ENCODE data around the gene ZNF514. TPM values are rescaled to one million over a fixed set of nuclear protein-coding genes. Genes with fewer than 3 reads are reported as not detected.

Gene ZNF514
- total RNA-seq, 1 experiment from 2014 or later = 21.7 TPM

- intact Hi-C loops (cut with micrococcal nuclease; ENCODE audit: unreplicated experiment) = no loop called here
- no peak overlapping the region for H3K4me3 ChIP-seq
- H4K20me1 ChIP-seq (ENCODE audit: insufficient read depth) = peaks cover 14% of the 10 kb centered on the region
- H3K9me3 ChIP-seq (ENCODE audit: insufficient read depth, low read depth) = no peaks in the 10 kb centered on the region
- H2AFZ ChIP-seq = no peak overlapping the region
- H3K9me2 ChIP-seq (ENCODE audit: insufficient read depth) = no peaks in the 10 kb centered on the region
- H3K4me2 ChIP-seq = no peak overlapping the region
- BruUV-seq (replicated peaks) = no TSS peak
- H3K79me2 ChIP-seq (ENCODE audit: low read depth) = 0 out of 2 replicates have a peak, but pooled peaks cover 10% of the 10 kb centered on the region
- no peaks in the 10 kb centered on the region for H3K27me3 ChIP-seq (ENCODE audit: insufficient read depth, low read depth)
- no peak overlapping the region for H3K27ac ChIP-seq
- H3F3A ChIP-seq (ENCODE audit: insufficient read depth, low read depth) = peaks cover 10% of the 10 kb centered on the region
- no peak for DNase-seq
- no peaks in the 10 kb centered on the region for H3K4me1 ChIP-seq (replicated peaks; ENCODE audit: insufficient read depth)
- TF ChIP-seq EZH2 (IDR thresholded peaks at IDR 0.05; ENCODE audit: low read depth) (no peak), CTCF (conservative IDR thresholded peaks at IDR 0.05) (no peak)
- peaks cover 56% of the 10 kb centered on the region for H3K36me3 ChIP-seq (ENCODE audit: low read depth)
- ChIA-PET CTCF (no interaction called here), POLR2A (ENCODE audit: unreplicated experiment) (no interaction called here)
Measured at GRCh38 chr2:95110395-95110794, 49.3 kb downstream of the ZNF514 start.

DNA sequence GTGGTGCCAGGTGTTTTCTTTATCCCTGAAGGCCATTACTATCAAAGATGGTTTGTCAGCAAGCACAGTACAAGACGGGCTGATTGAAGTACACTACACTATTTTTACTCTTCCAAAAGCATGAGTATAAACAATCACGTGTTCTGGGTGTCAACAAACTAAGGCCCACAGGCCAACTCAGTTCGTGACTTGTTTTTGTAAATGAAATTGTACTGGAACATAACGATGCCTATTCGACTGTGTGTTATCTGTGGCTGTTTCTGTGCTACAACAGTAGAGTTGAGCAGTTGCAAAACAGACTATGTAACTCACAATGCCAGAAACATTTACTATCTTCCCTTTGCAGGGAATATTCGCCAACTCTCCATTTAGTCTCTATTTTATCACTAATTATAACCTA lies 50.4 kb downstream of the ZNF514 start:
- Histone ChIP-seq H3K36me3 (ENCODE audit: low read depth) (peaks cover 48% of the 10 kb centered on the region), H4K20me1 (ENCODE audit: insufficient read depth) (peaks cover 6% of the 10 kb centered on the region), H3K4me1 (replicated peaks; ENCODE audit: insufficient read depth) (no peaks in the 10 kb centered on the region), H3K27me3 (ENCODE audit: insufficient read depth, low read depth) (no peaks in the 10 kb centered on the region), H3K9me3 (ENCODE audit: insufficient read depth, low read depth) (no peaks in the 10 kb centered on the region), H3K4me2 (no peak overlapping the region), H2AFZ (no peak overlapping the region), H3K79me2 (ENCODE audit: low read depth) (0 out of 2 replicates have a peak, but pooled peaks cover 3% of the 10 kb centered on the region), H3K9me2 (ENCODE audit: insufficient read depth) (no peaks in the 10 kb centered on the region), H3K4me3 (no peak overlapping the region), H3F3A (ENCODE audit: insufficient read depth, low read depth) (peaks cover 9% of the 10 kb centered on the region; the same call in 1 of the 2 replicates), H3K27ac (no peak overlapping the region)
- ChIA-PET CTCF (no interaction called here), POLR2A (ENCODE audit: unreplicated experiment) (no interaction called here)
- intact Hi-C loops (cut with micrococcal nuclease; ENCODE audit: unreplicated experiment) = no loop called here
- no TSS peak for BruUV-seq (replicated peaks)
- TF ChIP-seq CTCF (conservative IDR thresholded peaks at IDR 0.05) = no peak
- TF ChIP-seq EZH2 (IDR thresholded peaks at IDR 0.05; ENCODE audit: low read depth) = no peak
- DNase-seq = no peak

DNA sequence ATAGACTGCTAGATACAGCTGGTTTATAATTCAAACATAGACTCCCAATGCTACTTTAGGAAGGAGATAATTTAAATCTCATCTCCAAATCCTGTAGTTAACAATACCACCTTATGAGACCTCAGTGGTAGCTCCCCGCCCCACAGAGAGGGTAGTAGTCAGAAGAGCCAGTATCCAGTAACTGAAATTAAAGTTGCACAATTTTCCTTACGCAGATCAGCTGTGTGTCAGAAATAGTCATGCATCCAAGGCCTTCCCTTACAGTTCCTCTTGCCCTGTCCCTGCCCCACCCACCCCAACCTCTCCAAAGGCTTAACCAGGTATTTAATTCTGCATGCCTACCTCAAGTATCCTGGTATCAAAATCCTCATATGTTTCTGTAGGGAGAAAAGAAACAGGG lies 53.6 kb downstream of the ZNF514 start:
- no peak for DNase-seq

More for the DNA sequence above, 53.6 kb downstream of the ZNF514 start:
- H3K36me3 ChIP-seq (ENCODE audit: low read depth) = peaks cover 62% of the 10 kb centered on the region
- no peaks in the 10 kb centered on the region for H3K9me3 ChIP-seq (ENCODE audit: insufficient read depth, low read depth)
- BruUV-seq (replicated peaks) = no TSS peak
- no peak overlapping the region for H3K4me2 ChIP-seq
- ChIA-PET POLR2A (ENCODE audit: unreplicated experiment) (interaction anchor here (0.7 kb wide), 1 partner anchor 24 kb away, joined by 3 read pairs; no protein-coding TSS in a partner anchor), CTCF (no interaction called here)
- no peaks in the 10 kb centered on the region for H3K4me1 ChIP-seq (replicated peaks; ENCODE audit: insufficient read depth)
- peaks cover 9% of the 10 kb centered on the region; the same call in 1 of the 2 replicates for H3F3A ChIP-seq (ENCODE audit: insufficient read depth, low read depth)
- H3K4me3 ChIP-seq = no peak overlapping the region
- intact Hi-C loops (cut with micrococcal nuclease; ENCODE audit: unreplicated experiment) = no loop called here
- H4K20me1 ChIP-seq (ENCODE audit: insufficient read depth) = peaks cover 4% of the 10 kb centered on the region
- TF ChIP-seq CTCF (conservative IDR thresholded peaks at IDR 0.05) (no peak), EZH2 (IDR thresholded peaks at IDR 0.05; ENCODE audit: low read depth) (no peak)
- H3K9me2 ChIP-seq (ENCODE audit: insufficient read depth) = no peaks in the 10 kb centered on the region
- no peaks in the 10 kb centered on the region for H3K27me3 ChIP-seq (ENCODE audit: insufficient read depth, low read depth)
- H2AFZ ChIP-seq = no peak overlapping the region
- H3K79me2 ChIP-seq (ENCODE audit: low read depth) = no peaks in the 10 kb centered on the region
- H3K27ac ChIP-seq = no peak overlapping the region
